Measurements from ENCODE around the gene PCED1A.

- TF ChIP-seq EGR1 (IDR thresholded peaks at IDR 0.05; ENCODE audit: low read depth in 2 of 2): no peak
- TF ChIP-seq, protein P1, sequence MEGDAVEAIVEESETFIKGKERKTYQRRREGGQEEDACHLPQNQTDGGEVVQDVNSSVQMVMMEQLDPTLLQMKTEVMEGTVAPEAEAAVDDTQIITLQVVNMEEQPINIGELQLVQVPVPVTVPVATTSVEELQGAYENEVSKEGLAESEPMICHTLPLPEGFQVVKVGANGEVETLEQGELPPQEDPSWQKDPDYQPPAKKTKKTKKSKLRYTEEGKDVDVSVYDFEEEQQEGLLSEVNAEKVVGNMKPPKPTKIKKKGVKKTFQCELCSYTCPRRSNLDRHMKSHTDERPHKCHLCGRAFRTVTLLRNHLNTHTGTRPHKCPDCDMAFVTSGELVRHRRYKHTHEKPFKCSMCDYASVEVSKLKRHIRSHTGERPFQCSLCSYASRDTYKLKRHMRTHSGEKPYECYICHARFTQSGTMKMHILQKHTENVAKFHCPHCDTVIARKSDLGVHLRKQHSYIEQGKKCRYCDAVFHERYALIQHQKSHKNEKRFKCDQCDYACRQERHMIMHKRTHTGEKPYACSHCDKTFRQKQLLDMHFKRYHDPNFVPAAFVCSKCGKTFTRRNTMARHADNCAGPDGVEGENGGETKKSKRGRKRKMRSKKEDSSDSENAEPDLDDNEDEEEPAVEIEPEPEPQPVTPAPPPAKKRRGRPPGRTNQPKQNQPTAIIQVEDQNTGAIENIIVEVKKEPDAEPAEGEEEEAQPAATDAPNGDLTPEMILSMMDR (IDR thresholded peaks at IDR 0.05; ENCODE audit: low read depth, low read length, missing input control): no peak
- TF ChIP-seq ATF3 (IDR thresholded peaks at IDR 0.05): no peak
- TF ChIP-seq, protein P2, sequence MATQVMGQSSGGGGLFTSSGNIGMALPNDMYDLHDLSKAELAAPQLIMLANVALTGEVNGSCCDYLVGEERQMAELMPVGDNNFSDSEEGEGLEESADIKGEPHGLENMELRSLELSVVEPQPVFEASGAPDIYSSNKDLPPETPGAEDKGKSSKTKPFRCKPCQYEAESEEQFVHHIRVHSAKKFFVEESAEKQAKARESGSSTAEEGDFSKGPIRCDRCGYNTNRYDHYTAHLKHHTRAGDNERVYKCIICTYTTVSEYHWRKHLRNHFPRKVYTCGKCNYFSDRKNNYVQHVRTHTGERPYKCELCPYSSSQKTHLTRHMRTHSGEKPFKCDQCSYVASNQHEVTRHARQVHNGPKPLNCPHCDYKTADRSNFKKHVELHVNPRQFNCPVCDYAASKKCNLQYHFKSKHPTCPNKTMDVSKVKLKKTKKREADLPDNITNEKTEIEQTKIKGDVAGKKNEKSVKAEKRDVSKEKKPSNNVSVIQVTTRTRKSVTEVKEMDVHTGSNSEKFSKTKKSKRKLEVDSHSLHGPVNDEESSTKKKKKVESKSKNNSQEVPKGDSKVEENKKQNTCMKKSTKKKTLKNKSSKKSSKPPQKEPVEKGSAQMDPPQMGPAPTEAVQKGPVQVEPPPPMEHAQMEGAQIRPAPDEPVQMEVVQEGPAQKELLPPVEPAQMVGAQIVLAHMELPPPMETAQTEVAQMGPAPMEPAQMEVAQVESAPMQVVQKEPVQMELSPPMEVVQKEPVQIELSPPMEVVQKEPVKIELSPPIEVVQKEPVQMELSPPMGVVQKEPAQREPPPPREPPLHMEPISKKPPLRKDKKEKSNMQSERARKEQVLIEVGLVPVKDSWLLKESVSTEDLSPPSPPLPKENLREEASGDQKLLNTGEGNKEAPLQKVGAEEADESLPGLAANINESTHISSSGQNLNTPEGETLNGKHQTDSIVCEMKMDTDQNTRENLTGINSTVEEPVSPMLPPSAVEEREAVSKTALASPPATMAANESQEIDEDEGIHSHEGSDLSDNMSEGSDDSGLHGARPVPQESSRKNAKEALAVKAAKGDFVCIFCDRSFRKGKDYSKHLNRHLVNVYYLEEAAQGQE (IDR thresholded peaks at IDR 0.05): no peak
- TF ChIP-seq YY1 (IDR thresholded peaks at IDR 0.05): no peak
- no peak for TF ChIP-seq TAF1 (conservative IDR thresholded peaks at IDR 0.05)
- no peak for TF ChIP-seq RAD21 (IDR thresholded peaks at IDR 0.05)
- TF ChIP-seq, protein P3, sequence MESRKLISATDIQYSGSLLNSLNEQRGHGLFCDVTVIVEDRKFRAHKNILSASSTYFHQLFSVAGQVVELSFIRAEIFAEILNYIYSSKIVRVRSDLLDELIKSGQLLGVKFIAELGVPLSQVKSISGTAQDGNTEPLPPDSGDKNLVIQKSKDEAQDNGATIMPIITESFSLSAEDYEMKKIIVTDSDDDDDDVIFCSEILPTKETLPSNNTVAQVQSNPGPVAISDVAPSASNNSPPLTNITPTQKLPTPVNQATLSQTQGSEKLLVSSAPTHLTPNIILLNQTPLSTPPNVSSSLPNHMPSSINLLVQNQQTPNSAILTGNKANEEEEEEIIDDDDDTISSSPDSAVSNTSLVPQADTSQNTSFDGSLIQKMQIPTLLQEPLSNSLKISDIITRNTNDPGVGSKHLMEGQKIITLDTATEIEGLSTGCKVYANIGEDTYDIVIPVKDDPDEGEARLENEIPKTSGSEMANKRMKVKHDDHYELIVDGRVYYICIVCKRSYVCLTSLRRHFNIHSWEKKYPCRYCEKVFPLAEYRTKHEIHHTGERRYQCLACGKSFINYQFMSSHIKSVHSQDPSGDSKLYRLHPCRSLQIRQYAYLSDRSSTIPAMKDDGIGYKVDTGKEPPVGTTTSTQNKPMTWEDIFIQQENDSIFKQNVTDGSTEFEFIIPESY (IDR thresholded peaks at IDR 0.05): no peak
- TF ChIP-seq FOXA1 (IDR thresholded peaks at IDR 0.05): no peak
These were observed 47.9 kb upstream of the PCED1A start for GRCh38 chr20:2888224-2888955.

Data from liver (tissue), 3 donors.